Activated CD8-positive, alpha-beta memory T cell treated with anti-CD3 and anti-CD28 coated beads for 4 hours (primary cell): ENCODE data around the gene CTXN3.

Experiments used
- DNase-seq, 2 donors: peaks; one replicate each; pipeline ENCODE4 v3.0.0-alpha.2; 2020; ENCODE audit warnings: low read depth in 2 of 2

Gene CTXN3

GRCh38 chr5:127649018-127649439, at the start of gene CTXN3:
CTXN3 (plus strand) TSS chr5:127649082; CDS start chr5:127657522, 8,440 bp downstream.
- no peak for DNase-seq

- no peak for DNase-seq
These were observed 49.6 kb upstream of the CTXN3 start for GRCh38 chr5:127599320-127599719.

- DNase-seq = no peak
These were observed 49.0 kb upstream of the CTXN3 start for GRCh38 chr5:127599847-127600246.

GRCh38 chr5:127601111-127601510, 47.8 kb upstream of the CTXN3 start:
- no peak for DNase-seq

GRCh38 chr5:127601601-127602000, 47.3 kb upstream of the CTXN3 start:
- no peak for DNase-seq

- no peak for DNase-seq
These were observed 46.4 kb upstream of the CTXN3 start for GRCh38 chr5:127602481-127602880.

GRCh38 chr5:127602896-127603844, 45.7 kb upstream of the CTXN3 start:
- DNase-seq = no peak

GRCh38 chr5:127608077-127608660, 40.7 kb upstream of the CTXN3 start:
- no peak for DNase-seq

- DNase-seq = no peak
These were observed 39.9 kb upstream of the CTXN3 start for GRCh38 chr5:127609011-127609410.

GRCh38 chr5:127609957-127610356, 38.9 kb upstream of the CTXN3 start:
- DNase-seq = no peak

GRCh38 chr5:127612441-127613141, 36.3 kb upstream of the CTXN3 start:
- DNase-seq = no peak

- DNase-seq = no peak
These were observed 33.0 kb upstream of the CTXN3 start for GRCh38 chr5:127615916-127616315.

- no peak for DNase-seq
These were observed 28.9 kb upstream of the CTXN3 start for GRCh38 chr5:127619908-127620479.

- no peak for DNase-seq
These were observed 27.1 kb upstream of the CTXN3 start for GRCh38 chr5:127621601-127622325.

- no peak for DNase-seq
These were observed 14.9 kb upstream of the CTXN3 start for GRCh38 chr5:127634007-127634406.

- no peak for DNase-seq
These were observed 9.1 kb upstream of the CTXN3 start for GRCh38 chr5:127639828-127640227.

GRCh38 chr5:127642949-127643348, 5.9 kb upstream of the CTXN3 start:
- DNase-seq = no peak

GRCh38 chr5:127643607-127644006, 5.3 kb upstream of the CTXN3 start:
- no peak for DNase-seq

GRCh38 chr5:127645300-127645726, 3.6 kb upstream of the CTXN3 start:
- DNase-seq = no peak

GRCh38 chr5:127647361-127647958, 1.4 kb upstream of the CTXN3 start:
- no peak for DNase-seq

GRCh38 chr5:127650022-127650421, 1.1 kb downstream of the CTXN3 start:
- no peak for DNase-seq
